MM.1S (cell line): ENCODE data around the gene RERE.

Source experiments
- DNase-seq: peaks from one replicate; pipeline ENCODE4 v3.0.0-alpha.2; 2015
- H2AFZ ChIP-seq: fragments of 300-600 bp; sonication (generic); 2 replicates; pipeline ENCODE4 v1.6.0; 2016; ENCODE audit warnings: antibody characterized with exemption, low read length
- H3F3A ChIP-seq: fragments of 300-600 bp; sonication (generic); 2 replicates; pipeline ENCODE4 v1.6.1; 2016; ENCODE audit warnings: mild to moderate bottlenecking, antibody characterized with exemption, low read length, moderate library complexity, mixed read lengths; ENCODE audit not compliant: insufficient read depth
- H3K27ac ChIP-seq: fragments of 300-600 bp; sonication (generic); 2 replicates; pipeline ENCODE4 v1.5.1; 2016; ENCODE audit warnings: mild to moderate bottlenecking, low read length
- H3K27me3 ChIP-seq: fragments of 300-600 bp; sonication (generic); replicated peaks from 2 replicates; pipeline ENCODE4 v1.6.0; 2016; ENCODE audit warnings: low read length; ENCODE audit not compliant: insufficient read depth
- H3K36me3 ChIP-seq: fragments of 300-600 bp; sonication (generic); replicated peaks from 2 replicates; pipeline ENCODE4 v1.6.1; 2016; ENCODE audit warnings: mild to moderate bottlenecking, low read length, mixed read lengths; ENCODE audit not compliant: insufficient read depth
- H3K4me1 ChIP-seq: fragments of 300-600 bp; sonication (generic); 2 replicates; pipeline ENCODE4 v1.6.1; 2016; ENCODE audit warnings: low read length, mixed read lengths
- H3K4me2 ChIP-seq: fragments of 300-600 bp; sonication (generic); 2 replicates; pipeline ENCODE4 v1.6.0; 2016; ENCODE audit warnings: low read depth, low read length
- H3K4me3 ChIP-seq: fragments of 300-600 bp; sonication (generic); 2 replicates; pipeline ENCODE4 v1.5.1; 2016; ENCODE audit warnings: low read length, mixed read lengths
- H3K79me2 ChIP-seq: fragments of 300-600 bp; sonication (generic); 2 replicates; pipeline ENCODE4 v1.6.1; 2016; ENCODE audit warnings: mixed run types, low read length, mixed read lengths
- H3K9ac ChIP-seq: fragments of 300-600 bp; sonication (generic); 2 replicates; pipeline ENCODE4 v1.6.1; 2016; ENCODE audit warnings: low read length, mixed read lengths
- H3K9me2 ChIP-seq: fragments of 300-600 bp; sonication (generic); replicated peaks from 2 replicates; pipeline ENCODE4 v1.6.1; 2016; ENCODE audit warnings: mild to moderate bottlenecking, low read length, mixed read lengths; ENCODE audit not compliant: insufficient read depth
- H3K9me3 ChIP-seq: fragments of 300-600 bp; sonication (generic); replicated peaks from 2 replicates; pipeline ENCODE4 v1.6.1; 2016; ENCODE audit warnings: mild to moderate bottlenecking, low read length, mixed read lengths; ENCODE audit not compliant: insufficient read depth
- H4K20me1 ChIP-seq: fragments of 300-600 bp; sonication (generic); 2 replicates; pipeline ENCODE4 v1.6.1; 2016; ENCODE audit warnings: mild to moderate bottlenecking, low read length, moderate library complexity, mixed read lengths; ENCODE audit not compliant: insufficient read depth
- EZH2 ChIP-seq: fragments of 300-600 bp; sonication (generic); optimal IDR thresholded peaks from 2 replicates; pipeline ENCODE3; 2017; ENCODE audit warnings: low read depth, mild to moderate bottlenecking, antibody characterized with exemption, low read length, mixed read lengths
- EZH2phosphoT487 ChIP-seq: fragments of 300-600 bp; sonication (generic); IDR thresholded peaks from 2 replicates; pipeline ENCODE4 v1.6.1; 2018; ENCODE audit warnings: antibody characterized with exemption, low read length
- TF ChIP-seq, protein P1 (sequence below): fragments of 300-600 bp; sonication (generic); IDR thresholded peaks from 2 replicates; pipeline ENCODE4 v1.5.1; 2016; ENCODE audit warnings: antibody characterized with exemption, low read length, mixed read lengths

RERE gene

DNA sequence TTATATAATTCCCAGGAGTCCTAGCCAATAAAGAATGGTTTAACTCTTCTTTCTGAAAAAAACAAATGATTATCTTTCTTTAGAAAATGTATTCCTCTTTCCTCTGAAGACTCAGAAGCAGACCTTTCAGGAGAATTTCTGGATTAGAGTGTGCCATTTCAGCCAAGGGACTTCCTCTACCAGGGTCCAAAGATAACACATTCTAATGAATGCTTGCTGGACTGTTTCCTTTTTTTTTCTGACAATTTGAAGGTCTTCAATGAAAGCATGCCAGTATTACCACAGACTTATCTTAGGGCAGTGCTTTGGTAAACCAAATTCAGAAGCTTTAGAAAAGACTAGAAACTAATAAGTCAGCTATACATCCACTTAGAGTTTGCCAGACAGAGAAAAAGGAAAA lies 80.5 kb downstream of the RERE start:
- Histone ChIP-seq H3K9me3 (no peaks in the 10 kb centered on the region), H3K27me3 (no peaks in the 10 kb centered on the region), H3K4me3 (no peak overlapping the region), H4K20me1 (no peaks in the 10 kb centered on the region), H3K4me2 (no peak overlapping the region), H3F3A (no peaks in the 10 kb centered on the region), H3K79me2 (0 out of 2 replicates have a peak, but pooled peaks cover 3% of the 10 kb centered on the region), H3K9ac (no peak overlapping the region), H3K4me1 (no peaks in the 10 kb centered on the region), H3K27ac (no peak overlapping the region), H3K36me3 (no peaks in the 10 kb centered on the region; the same call in 1 of the 2 replicates), H2AFZ (no peak overlapping the region), H3K9me2 (no peaks in the 10 kb centered on the region)
- TF ChIP-seq, protein P1, sequence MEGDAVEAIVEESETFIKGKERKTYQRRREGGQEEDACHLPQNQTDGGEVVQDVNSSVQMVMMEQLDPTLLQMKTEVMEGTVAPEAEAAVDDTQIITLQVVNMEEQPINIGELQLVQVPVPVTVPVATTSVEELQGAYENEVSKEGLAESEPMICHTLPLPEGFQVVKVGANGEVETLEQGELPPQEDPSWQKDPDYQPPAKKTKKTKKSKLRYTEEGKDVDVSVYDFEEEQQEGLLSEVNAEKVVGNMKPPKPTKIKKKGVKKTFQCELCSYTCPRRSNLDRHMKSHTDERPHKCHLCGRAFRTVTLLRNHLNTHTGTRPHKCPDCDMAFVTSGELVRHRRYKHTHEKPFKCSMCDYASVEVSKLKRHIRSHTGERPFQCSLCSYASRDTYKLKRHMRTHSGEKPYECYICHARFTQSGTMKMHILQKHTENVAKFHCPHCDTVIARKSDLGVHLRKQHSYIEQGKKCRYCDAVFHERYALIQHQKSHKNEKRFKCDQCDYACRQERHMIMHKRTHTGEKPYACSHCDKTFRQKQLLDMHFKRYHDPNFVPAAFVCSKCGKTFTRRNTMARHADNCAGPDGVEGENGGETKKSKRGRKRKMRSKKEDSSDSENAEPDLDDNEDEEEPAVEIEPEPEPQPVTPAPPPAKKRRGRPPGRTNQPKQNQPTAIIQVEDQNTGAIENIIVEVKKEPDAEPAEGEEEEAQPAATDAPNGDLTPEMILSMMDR, result no peak
- DNase-seq, result no peak

DNA sequence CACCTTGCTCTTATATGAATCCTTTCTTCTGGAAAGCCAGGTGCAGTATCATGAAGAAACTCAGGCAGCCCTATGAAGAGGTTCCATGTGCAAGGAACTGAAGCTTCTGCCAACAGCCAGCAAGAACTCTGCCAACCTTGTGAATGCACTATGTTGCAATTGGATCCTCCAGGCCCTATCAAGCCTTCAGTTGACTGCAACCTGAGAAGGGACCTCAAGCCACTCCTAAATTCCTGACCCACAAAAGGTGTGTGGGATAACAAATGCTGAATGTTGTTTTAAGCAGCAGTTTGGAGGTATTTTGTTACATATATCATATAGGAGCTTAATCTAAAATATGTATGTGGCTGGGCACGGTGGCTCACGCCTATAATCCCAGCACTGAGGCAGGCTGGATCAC lies 84.0 kb downstream of the RERE start:
- Histone ChIP-seq H3K9me2 (no peaks in the 10 kb centered on the region), H3K9ac (no peak overlapping the region), H2AFZ (no peak overlapping the region), H3K4me1 (no peaks in the 10 kb centered on the region), H3K79me2 (no peaks in the 10 kb centered on the region), H3K27ac (no peak overlapping the region), H3K9me3 (no peaks in the 10 kb centered on the region), H3K36me3 (no peaks in the 10 kb centered on the region; the same call in 1 of the 2 replicates), H3F3A (no peaks in the 10 kb centered on the region), H3K27me3 (no peaks in the 10 kb centered on the region), H3K4me3 (no peak overlapping the region), H4K20me1 (no peaks in the 10 kb centered on the region), H3K4me2 (no peak overlapping the region)
- DNase-seq, result no peak
- TF ChIP-seq EZH2 (no peak), EZH2phosphoT487 (no peak)
- TF ChIP-seq, protein P1, result no peak

DNA sequence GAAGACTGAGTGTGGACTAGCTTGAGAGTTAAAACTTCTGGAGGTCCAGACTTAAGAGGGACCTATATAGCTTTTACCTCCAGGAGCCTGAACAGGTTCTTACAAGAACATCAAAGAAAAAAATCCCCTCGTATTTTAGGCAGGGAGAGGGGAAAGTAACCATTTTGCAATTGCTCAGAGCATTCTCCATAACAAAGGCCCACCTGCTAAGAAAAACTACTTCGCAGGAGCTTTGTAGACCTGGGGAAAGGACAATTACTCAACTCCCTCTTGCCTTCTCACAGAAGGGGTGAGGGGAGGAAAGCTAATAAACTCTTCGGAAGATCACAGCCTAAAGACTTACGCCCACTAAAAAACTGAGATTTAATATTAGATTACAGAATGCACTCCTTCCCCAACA lies 86.3 kb downstream of the RERE start:
- Histone ChIP-seq H4K20me1 (no peaks in the 10 kb centered on the region), H3K9me3 (no peaks in the 10 kb centered on the region), H2AFZ (no peak overlapping the region), H3K4me3 (no peak overlapping the region), H3K27ac (no peak overlapping the region), H3K4me2 (no peak overlapping the region), H3K27me3 (no peaks in the 10 kb centered on the region), H3K79me2 (no peaks in the 10 kb centered on the region), H3K9me2 (no peaks in the 10 kb centered on the region), H3K9ac (no peak overlapping the region), H3K4me1 (0 out of 2 replicates have a peak, but pooled peaks cover 3% of the 10 kb centered on the region), H3K36me3 (no peaks in the 10 kb centered on the region; the same call in 1 of the 2 replicates), H3F3A (no peaks in the 10 kb centered on the region; the same call in 1 of the 2 replicates)
- no peak for TF ChIP-seq EZH2phosphoT487
- no peak for TF ChIP-seq EZH2
- TF ChIP-seq, protein P1, result no peak
- DNase-seq, result no peak
